ENCODE results near the gene AIP.

- TF ChIP-seq CTCF (IDR thresholded peaks at IDR 0.05; ENCODE audit: insufficient read depth, low read length) (no peak), REST (IDR thresholded peaks at IDR 0.05; ENCODE audit: insufficient replicate concordance, low read depth) (no peak), POLR2AphosphoS5 (IDR thresholded peaks at IDR 0.05; ENCODE audit: low read depth) (no peak), GABPA (IDR thresholded peaks at IDR 0.05; ENCODE audit: low read depth) (no peak)
Measured at GRCh38 chr11:67534070-67534679, 51.3 kb downstream of the AIP start.
